ENCODE results near the gene TXNRD2.

DNA sequence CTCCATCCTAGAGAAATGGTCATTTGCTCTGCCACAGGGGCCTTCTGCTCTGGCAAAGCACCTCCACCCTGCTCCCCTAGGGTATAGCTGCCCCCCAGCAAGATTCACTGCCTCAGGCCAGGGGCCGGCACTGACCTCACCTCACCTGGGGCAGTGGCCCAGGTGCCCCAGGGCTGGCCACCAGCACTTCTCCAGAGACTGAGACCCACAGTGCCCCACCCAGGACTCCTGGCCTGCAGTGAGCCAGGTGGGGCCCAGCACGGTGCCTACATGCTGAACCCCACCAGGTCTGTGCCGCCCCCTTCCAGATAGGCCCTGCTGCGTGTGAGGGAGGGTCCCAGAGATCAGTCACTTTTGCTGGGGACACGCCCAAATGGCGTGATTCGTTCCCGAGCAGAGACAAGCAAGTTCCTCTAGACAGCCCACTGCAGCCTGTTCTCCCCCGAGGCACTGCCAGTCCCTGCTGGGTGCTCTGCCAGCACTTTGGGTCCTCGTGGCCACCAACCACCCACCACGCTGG lies 97.7 kb downstream of the TXNRD2 start:
- TF ChIP-seq POLR2A (IDR thresholded peaks at IDR 0.05) (no peak), CTCF (IDR thresholded peaks at IDR 0.05) (no peak)
